Stimulated activated CD8-positive, alpha-beta memory T cell treated with anti-CD3 and anti-CD28 coated beads, Interleukin-4, amount 100 ng/mL, for 1 hour (primary cell): Measurements from ENCODE around the gene CYLD.

Experiments
- DNase-seq, 2 donors: peaks; one replicate each; pipeline ENCODE4 v3.0.0-alpha.2; 2020; ENCODE audit warnings: low read depth in 2 of 2, low spot score in 1 of 2

Gene CYLD

GRCh38 chr16:50737420-50737959 is 4.4 kb upstream of the CYLD start:
- no peak for DNase-seq

GRCh38 chr16:50739031-50739430 is 2.9 kb upstream of the CYLD start:
- no peak for DNase-seq

GRCh38 chr16:50740736-50741135 is 1.1 kb upstream of the CYLD start:
- DNase-seq = no peak

GRCh38 chr16:50741225-50741780 is 583 bp upstream of the CYLD start:
- no peak for DNase-seq

GRCh38 chr16:50742576-50743200 is 802 bp downstream of the CYLD start:
- no peak for DNase-seq

GRCh38 chr16:50743581-50744225 is 1.8 kb downstream of the CYLD start:
- no peak for DNase-seq

GRCh38 chr16:50744881-50745280 is 3.0 kb downstream of the CYLD start:
- DNase-seq = no peak

GRCh38 chr16:50745940-50746339 is 4.1 kb downstream of the CYLD start:
- DNase-seq = no peak

DNA sequence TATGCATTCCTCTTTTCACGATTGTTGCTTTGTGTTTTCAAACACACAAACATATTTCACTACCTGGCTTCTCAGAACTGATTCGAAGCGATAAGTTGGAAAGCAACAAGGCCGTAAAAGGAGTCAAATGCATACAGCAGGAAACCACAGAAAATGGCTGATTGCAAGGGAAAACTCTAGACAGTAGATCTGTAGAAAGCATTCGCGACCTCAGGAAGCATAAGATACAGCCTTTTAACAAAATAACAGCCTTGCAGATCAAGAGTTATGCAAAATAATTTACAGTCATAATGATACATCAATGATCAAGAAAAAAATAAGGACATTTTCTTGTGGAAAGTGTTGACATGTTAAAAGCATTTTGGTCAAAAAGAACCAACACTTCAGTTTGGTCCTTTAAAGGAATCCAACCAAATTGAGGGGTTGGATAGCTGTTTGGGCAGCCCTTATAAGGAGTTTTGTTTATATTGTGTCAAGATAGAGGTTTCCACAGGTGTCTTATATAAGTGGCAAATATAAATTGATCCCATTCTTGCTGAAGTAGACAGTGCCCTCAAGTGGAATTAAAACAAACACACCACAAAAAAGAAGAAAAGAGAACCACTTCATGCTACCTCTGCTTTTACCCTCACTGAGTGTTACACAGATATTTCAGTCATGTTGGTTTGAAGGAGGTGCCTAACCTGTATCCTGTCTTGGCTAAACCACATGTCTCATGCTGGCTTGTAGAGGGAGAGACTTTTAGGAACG is 5.5 kb downstream of the CYLD start:
- DNase-seq = no peak

GRCh38 chr16:50751528-50751927 is 9.6 kb downstream of the CYLD start:
- DNase-seq = no peak

- no peak for DNase-seq
Measured at GRCh38 chr16:50752471-50753235, 10.8 kb downstream of the CYLD start.

- no peak for DNase-seq
Measured at GRCh38 chr16:50756473-50756872, 14.6 kb downstream of the CYLD start.

GRCh38 chr16:50761267-50761666 is 19.4 kb downstream of the CYLD start:
- DNase-seq = no peak

DNA sequence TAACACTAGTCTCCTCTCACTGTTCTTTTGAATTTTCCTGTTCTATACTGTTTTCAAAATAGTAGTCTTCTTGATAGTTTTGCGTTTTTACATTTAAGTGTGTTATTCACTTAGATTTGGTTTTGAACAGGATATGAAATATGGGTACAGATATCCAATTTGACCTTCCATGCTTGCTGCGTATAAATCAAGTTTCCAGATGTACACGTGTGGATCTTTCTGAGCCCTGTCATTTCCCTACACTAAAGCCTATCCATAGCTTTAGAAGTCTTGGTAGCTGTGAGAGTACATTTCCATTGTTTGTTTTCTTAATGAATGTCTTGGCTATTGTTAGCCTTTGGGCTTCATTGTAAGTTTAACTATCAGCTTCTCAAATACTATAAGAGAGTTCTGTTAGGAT is 20.4 kb downstream of the CYLD start:
- DNase-seq = no peak

DNA sequence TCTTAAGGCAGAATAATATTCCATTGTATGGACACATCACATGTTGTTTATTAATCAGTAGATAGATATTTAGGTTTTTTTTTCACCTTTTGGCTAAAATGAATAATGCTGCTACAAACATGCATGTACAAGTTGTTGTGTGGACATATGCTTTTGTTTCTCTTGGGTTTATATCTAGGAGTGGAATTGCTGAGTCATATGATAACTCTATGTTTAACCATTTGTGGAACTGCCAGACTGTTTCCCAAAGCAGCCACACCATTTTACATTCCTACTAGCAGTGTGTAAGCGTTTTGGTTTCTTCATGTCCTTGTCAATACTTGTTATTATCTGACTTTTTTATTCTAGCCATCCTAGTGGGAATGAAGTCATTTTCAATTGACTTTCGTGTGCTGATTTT is 21.3 kb downstream of the CYLD start:
- no peak for DNase-seq

- no peak for DNase-seq
Measured at GRCh38 chr16:50765260-50765659, 23.4 kb downstream of the CYLD start.

GRCh38 chr16:50765861-50766260 is 24.0 kb downstream of the CYLD start:
- no peak for DNase-seq

GRCh38 chr16:50767197-50767596 is 25.3 kb downstream of the CYLD start:
- DNase-seq = no peak

GRCh38 chr16:50771366-50771765 is 29.5 kb downstream of the CYLD start:
- DNase-seq = no peak

DNA sequence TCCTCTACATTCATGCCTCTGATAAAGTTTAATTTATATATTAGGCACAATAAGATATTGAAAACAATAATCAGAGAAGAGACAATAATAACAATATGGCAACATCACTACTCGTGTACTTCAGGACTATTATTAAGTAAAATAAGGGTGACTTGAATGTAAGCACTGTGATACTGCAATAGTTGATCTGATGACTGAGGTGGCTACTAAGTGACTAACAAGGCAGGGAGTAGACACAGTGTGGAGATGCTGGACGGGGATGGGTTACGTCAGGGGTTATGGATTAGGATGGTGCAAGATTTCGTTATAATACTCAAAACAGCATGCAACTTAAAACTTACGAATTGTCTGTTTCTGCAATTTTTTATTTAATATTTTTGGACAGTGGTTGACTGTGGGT is 32.5 kb downstream of the CYLD start:
- no peak for DNase-seq

- DNase-seq = no peak
Measured at GRCh38 chr16:50774960-50775359, 33.1 kb downstream of the CYLD start.
